HCT116 (cell line): Measurements from ENCODE around the gene CRY2. TPM values are rescaled to one million over a fixed set of nuclear protein-coding genes. Genes with fewer than 3 reads are reported as not detected.

ENCODE experiments used
- ATAC-seq: fragments of 200-7000 bp; cut with Tn5 transposase; 2 replicates; pipeline ENCODE4 v1.9.1; 2020; ENCODE audit warnings: mild to moderate bottlenecking, moderate library complexity
- BruUV-seq: library from RNA; stranded (reverse); fragments of 400-500 nt; replicated peaks from 2 replicates; lab custom pipeline; 2021; lab: Mats Ljungman, UMichigan
- CTCF ChIA-PET: fragments of 300-600 bp; sonication (Branson Sonifier 250); formaldehyde crosslinking; loops from one replicate; lab custom pipeline; 2021; ENCODE audit warnings: antibody characterized with exemption; lab: Charles Lee
- POLR2A ChIA-PET: fragments of 300-600, 350-600 bp; sonication (Branson Sonifier 250); formaldehyde crosslinking; loops from one replicate; lab custom pipeline; 2021; ENCODE audit warnings: antibody characterized with exemption; lab: Charles Lee
- RAD21 ChIA-PET, 2 experiments: fragments of 300-600 bp; sonication (Branson Sonifier 250); formaldehyde crosslinking; loops; one replicate each; lab custom pipeline; 2023; ENCODE audit warnings: low total read pairs in 2 of 2; ENCODE audit not compliant: uncharacterized antibody in 2 of 2, unreplicated experiment in 2 of 2, low non-redundant PET in 1 of 2; lab: Charles Lee
- DNase-seq: peaks from one replicate; pipeline ENCODE4 v3.0.0-alpha.2; 2010; ENCODE audit warnings: low read depth, low spot score
- H2AFZ ChIP-seq: fragments of 200-600 bp; shearing (Covaris generic), sonication (generic); 2 replicates; pipeline ENCODE4 v1.6.1; 2017; ENCODE audit warnings: low read depth, mixed run types, mixed read lengths, antibody characterized with exemption, low read length; ENCODE audit not compliant: poor library complexity, severe bottlenecking
- H3K27ac ChIP-seq: 2 replicates; pipeline ENCODE4 v1.5.1; 2012; ENCODE audit warnings: low read depth, low read length
- H3K27me3 ChIP-seq: fragments of 200-600 bp; sonication (generic); 2 replicates; pipeline ENCODE4 v1.6.1; 2016; ENCODE audit warnings: mixed run types, low read length, mixed read lengths; ENCODE audit not compliant: insufficient read depth
- H3K36me3 ChIP-seq, 2 experiments: fragments of 200-500 bp in 1 of 2; fragments of 200-600 bp in 1 of 2; sonication (Bioruptor generic) in 1 of 2; sonication (generic) in 1 of 2; 2 replicates each; pipeline versions ENCODE4 v1.5.1 to v1.6.1; 2014 to 2016; ENCODE audit warnings: low read length in 2 of 2, inconsistent platforms in 1 of 2, mixed read lengths in 1 of 2, mixed run types in 1 of 2; ENCODE audit not compliant: insufficient read depth in 2 of 2, control insufficient read depth in 1 of 2
- H3K4me1 ChIP-seq, 2 experiments: fragments of 200-600 bp in 1 of 2; sonication (generic) in 1 of 2; 2 replicates each; pipeline versions ENCODE4 v1.5.1 to v1.6.1; 2012 to 2017; ENCODE audit warnings: low read length in 2 of 2, inconsistent platforms in 1 of 2, mild to moderate bottlenecking in 1 of 2, mixed read lengths in 1 of 2, mixed run types in 1 of 2, moderate library complexity in 1 of 2; ENCODE audit not compliant: insufficient read depth in 2 of 2, control insufficient read depth in 1 of 2
- H3K4me2 ChIP-seq: fragments of 200-600 bp; sonication (generic); 2 replicates; pipeline ENCODE4 v1.6.1; 2017; ENCODE audit warnings: mixed run types, low read length, mixed read lengths
- H3K4me3 ChIP-seq, 2 experiments: fragments of 200-600 bp in 1 of 2; sonication (generic) in 1 of 2; replicated peaks in 1 of 2; 2 replicates each; pipeline ENCODE4 v1.5.1; 2011 to 2016; ENCODE audit warnings: low read length in 2 of 2, control low read depth in 1 of 2, low read depth in 1 of 2, mild to moderate bottlenecking in 1 of 2, mixed read lengths in 1 of 2, mixed run types in 1 of 2
- H3K79me2 ChIP-seq: fragments of 200-600 bp; sonication (generic); 2 replicates; pipeline ENCODE4 v1.6.1; 2017; ENCODE audit warnings: mild to moderate bottlenecking, mixed run types, low read length, moderate library complexity, mixed read lengths; ENCODE audit not compliant: insufficient read depth
- H3K9ac ChIP-seq: fragments of 200-600 bp; sonication (generic); 2 replicates; pipeline ENCODE4 v1.6.1; 2016; ENCODE audit warnings: low read length, mixed read lengths
- H3K9me2 ChIP-seq: fragments of 200-600 bp; sonication (generic), shearing (Covaris generic); 2 replicates; pipeline ENCODE4 v1.6.1; 2017; ENCODE audit warnings: mixed run types, mild to moderate bottlenecking, moderate library complexity; ENCODE audit not compliant: insufficient read depth
- H3K9me3 ChIP-seq, 2 experiments: fragments of 200-500 bp in 1 of 2; fragments of 200-600 bp in 1 of 2; sonication (Bioruptor generic) in 1 of 2; sonication (generic) in 1 of 2; 2 replicates each; pipeline ENCODE4 v1.6.1; 2014 to 2017; ENCODE audit warnings: low read length in 2 of 2, mixed read lengths in 2 of 2, inconsistent platforms in 1 of 2, low read depth in 1 of 2, mild to moderate bottlenecking in 1 of 2, mixed run types in 1 of 2, moderate library complexity in 1 of 2; ENCODE audit not compliant: control insufficient read depth in 1 of 2, insufficient read depth in 1 of 2
- H4K20me1 ChIP-seq: fragments of 200-600 bp; sonication (generic), shearing (Covaris generic); 2 replicates; pipeline ENCODE4 v1.6.1; 2017; ENCODE audit warnings: mixed run types, mild to moderate bottlenecking, moderate library complexity; ENCODE audit not compliant: insufficient read depth
- CBX3 ChIP-seq: IDR thresholded peaks from 2 replicates; pipeline ENCODE4 v1.6.1; 2012; ENCODE audit warnings: low read depth
- ELF1 ChIP-seq: IDR thresholded peaks from 2 replicates; pipeline ENCODE4 v1.6.1; 2012; ENCODE audit warnings: low read depth, borderline replicate concordance
- FOSL1 ChIP-seq: IDR thresholded peaks from 2 replicates; pipeline ENCODE4 v1.6.1; 2012; ENCODE audit warnings: low read depth
- JUND ChIP-seq: IDR thresholded peaks from 2 replicates; pipeline ENCODE4 v1.6.1; 2012
- POLR2A ChIP-seq: IDR thresholded peaks from 2 replicates; pipeline ENCODE4 v1.7.0; 2011; ENCODE audit warnings: borderline replicate concordance; ENCODE audit not compliant: insufficient read depth, insufficient read length; ENCODE audit errors: extremely low read depth
- POLR2AphosphoS5 ChIP-seq: IDR thresholded peaks from 2 replicates; pipeline ENCODE4 v1.6.1; 2011; ENCODE audit warnings: mild to moderate bottlenecking, low read depth, low read length, moderate library complexity
- RAD21 ChIP-seq: IDR thresholded peaks from 2 replicates; pipeline ENCODE4 v1.6.1; 2012; ENCODE audit warnings: low read depth, mild to moderate bottlenecking
- SP1 ChIP-seq: IDR thresholded peaks from 2 replicates; pipeline ENCODE4 v1.6.1; 2012; ENCODE audit warnings: low read depth
- SRF ChIP-seq: IDR thresholded peaks from 2 replicates; pipeline ENCODE4 v1.6.1; 2012; ENCODE audit warnings: low read depth
- ZNF274 ChIP-seq: fragments of 200-500 bp; sonication (Bioruptor generic); IDR thresholded peaks from 2 replicates; pipeline ENCODE4 v1.6.1; 2014; ENCODE audit warnings: mild to moderate bottlenecking, low read depth, low read length, inconsistent platforms
- intact Hi-C: fragments of 100-400 bp; cut with micrococcal nuclease; formaldehyde crosslinking; loops from 2 replicates; pipeline ENCODE4 v1.10.0; 2022
- total RNA-seq: library from RNA; stranded (reverse); gene quantifications from one replicate; pipeline ENCODE4 v1.2.1, GENCODE V29; 2021; ENCODE audit not compliant: unreplicated experiment
- TF ChIP-seq, protein P1 (sequence below): IDR thresholded peaks from 2 replicates; pipeline ENCODE4 v1.6.1; 2012
- TF ChIP-seq, protein P2 (sequence below): IDR thresholded peaks from 2 replicates; pipeline ENCODE4 v1.6.1; 2012; ENCODE audit warnings: low read depth
- TF ChIP-seq, protein P3 (sequence below), 3 experiments: fragments of 200-600 bp in 1 of 3; sonication (generic) in 1 of 3; IDR thresholded peaks in 2 of 3; conservative IDR thresholded peaks in 1 of 3; 2 replicates each; pipeline ENCODE4 v1.5.1; 2012 to 2017; ENCODE audit warnings: low read depth in 2 of 3, low read length in 2 of 3, antibody characterized with exemption in 1 of 3, borderline replicate concordance in 1 of 3, control low read depth in 1 of 3, mild to moderate bottlenecking in 1 of 3, mixed read lengths in 1 of 3, mixed run types in 1 of 3, moderate library complexity in 1 of 3; ENCODE audit not compliant: insufficient read depth in 1 of 3

Gene CRY2
- total RNA-seq, 1 experiment from 2014 or later: 18.0 TPM

DNA sequence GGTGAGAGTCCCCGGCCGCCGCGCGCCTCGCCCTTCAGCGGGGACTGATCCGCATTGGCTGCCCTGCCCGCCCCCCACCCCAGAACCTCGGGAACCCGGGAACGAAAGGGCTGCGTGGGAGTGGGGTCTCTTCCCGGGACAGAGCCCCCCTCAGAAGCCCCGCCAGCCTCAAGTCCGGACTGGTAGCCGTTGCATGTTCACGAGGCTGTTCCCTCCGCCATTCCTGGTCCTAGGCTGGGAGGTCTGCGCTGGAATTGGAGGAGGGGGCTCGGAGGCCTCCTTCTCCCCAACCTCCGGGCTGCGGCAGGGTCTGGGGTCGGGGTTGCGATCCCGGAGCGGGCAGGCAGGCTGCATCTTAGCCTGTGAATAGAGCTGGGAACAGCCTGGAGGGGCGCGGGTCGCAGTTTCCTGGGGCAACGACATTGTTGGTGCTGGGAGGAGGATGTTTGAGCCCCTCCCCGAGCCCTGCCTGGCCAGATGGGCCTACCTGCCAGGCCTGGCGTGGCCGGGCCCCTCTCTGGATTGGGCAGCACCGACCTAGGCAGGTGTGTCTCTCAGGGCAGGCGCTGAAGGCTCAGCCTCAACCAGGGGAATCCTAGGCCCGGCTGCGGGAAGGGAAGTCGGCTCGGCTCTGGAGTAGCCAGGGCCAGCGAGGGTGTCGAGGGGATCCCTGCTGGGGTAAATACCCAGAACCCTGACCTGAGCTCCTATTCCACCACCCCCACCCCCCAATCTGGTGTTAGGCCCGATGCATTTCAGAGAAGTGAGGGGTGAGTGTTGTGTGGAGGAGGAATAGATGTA is 38.8 kb downstream of the CRY2 start:
- Histone ChIP-seq H3K9me2 (no peaks in the 10 kb centered on the region), H3K9me3 (no peaks in the 10 kb centered on the region), H2AFZ (no peak overlapping the region), H3K9ac (no peak overlapping the region), H3K4me2 (peak overlapping the region; percentile 54), H3K27me3 (no peaks in the 10 kb centered on the region), H3K79me2 (no peaks in the 10 kb centered on the region), H3K36me3 (no peaks in the 10 kb centered on the region), H4K20me1 (no peaks in the 10 kb centered on the region), H3K4me3 (peak overlapping the region; percentile 16 to 33; a peak in 3 of 4 replicates), H3K27ac (no peak overlapping the region), H3K4me1 (peaks cover 8 to 16% of the 10 kb centered on the region in 2 experiments; a peak in 3 of 4 replicates)
- no TSS peak for BruUV-seq
- ChIA-PET RAD21 (no interaction called here), POLR2A (no interaction called here), CTCF (no interaction called here)
- ATAC-seq (no peak), DNase-seq (no peak)
- intact Hi-C loops: no loop called here
- TF ChIP-seq ELF1: no peak

DNA sequence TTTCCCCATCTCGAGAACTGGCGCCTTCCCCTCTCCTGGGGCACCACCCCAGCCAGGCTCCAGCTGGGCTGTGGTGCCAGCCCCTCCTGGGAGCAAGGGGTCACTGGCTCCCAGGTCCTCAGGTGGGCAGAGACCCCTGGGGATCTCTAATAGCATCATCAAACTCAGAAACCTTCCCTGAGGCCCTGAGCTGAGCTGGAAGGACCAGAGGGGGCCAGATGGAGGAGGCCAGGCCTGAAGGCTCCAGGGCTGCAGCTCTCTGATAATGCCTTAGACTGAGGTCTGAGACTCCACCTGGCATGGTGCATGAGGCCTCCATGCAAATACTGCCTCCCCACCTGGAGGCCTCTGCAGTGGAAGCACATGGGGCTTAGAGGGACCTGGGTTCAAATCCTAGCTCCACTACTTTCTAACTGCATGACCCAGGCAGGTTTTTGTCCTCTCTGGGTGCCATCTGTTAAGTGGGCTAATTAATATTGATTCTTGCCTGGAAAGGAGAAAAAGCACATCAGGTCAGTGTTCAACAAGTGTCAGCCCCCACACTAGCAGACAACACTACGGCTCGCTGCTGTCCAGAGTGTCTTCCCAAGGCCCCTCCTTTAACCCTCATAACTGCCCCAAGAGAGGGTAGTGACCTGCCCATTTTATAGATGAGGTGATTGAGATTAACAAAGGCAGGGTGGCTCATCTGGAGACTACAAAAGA is 39.7 kb downstream of the CRY2 start:
- no peaks in the 10 kb centered on the region for H3K79me2 ChIP-seq
- no peak overlapping the region for H3K27ac ChIP-seq
- no peak for DNase-seq
- no peak for ATAC-seq
- ChIA-PET RAD21 (no interaction called here), CTCF (no interaction called here), POLR2A (no interaction called here)
- H3K4me3 ChIP-seq: no peak overlapping the region
- no peak overlapping the region for H3K9ac ChIP-seq
- H3K9me3 ChIP-seq: no peaks in the 10 kb centered on the region
- no TSS peak for BruUV-seq
- no peaks in the 10 kb centered on the region for H3K36me3 ChIP-seq
- intact Hi-C loops: no loop called here
- H2AFZ ChIP-seq: no peak overlapping the region
- no peaks in the 10 kb centered on the region for H3K27me3 ChIP-seq
- H4K20me1 ChIP-seq: no peaks in the 10 kb centered on the region
- TF ChIP-seq, protein P1, sequence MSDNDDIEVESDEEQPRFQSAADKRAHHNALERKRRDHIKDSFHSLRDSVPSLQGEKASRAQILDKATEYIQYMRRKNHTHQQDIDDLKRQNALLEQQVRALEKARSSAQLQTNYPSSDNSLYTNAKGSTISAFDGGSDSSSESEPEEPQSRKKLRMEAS: no peak
- TF ChIP-seq JUND (no peak), CBX3 (no peak), FOSL1 (no peak), ELF1 (no peak), POLR2AphosphoS5 (no peak), POLR2A (no peak), RAD21 (no peak), SRF (no peak), SP1 (no peak), ZNF274 (no peak)
- TF ChIP-seq, protein P2, sequence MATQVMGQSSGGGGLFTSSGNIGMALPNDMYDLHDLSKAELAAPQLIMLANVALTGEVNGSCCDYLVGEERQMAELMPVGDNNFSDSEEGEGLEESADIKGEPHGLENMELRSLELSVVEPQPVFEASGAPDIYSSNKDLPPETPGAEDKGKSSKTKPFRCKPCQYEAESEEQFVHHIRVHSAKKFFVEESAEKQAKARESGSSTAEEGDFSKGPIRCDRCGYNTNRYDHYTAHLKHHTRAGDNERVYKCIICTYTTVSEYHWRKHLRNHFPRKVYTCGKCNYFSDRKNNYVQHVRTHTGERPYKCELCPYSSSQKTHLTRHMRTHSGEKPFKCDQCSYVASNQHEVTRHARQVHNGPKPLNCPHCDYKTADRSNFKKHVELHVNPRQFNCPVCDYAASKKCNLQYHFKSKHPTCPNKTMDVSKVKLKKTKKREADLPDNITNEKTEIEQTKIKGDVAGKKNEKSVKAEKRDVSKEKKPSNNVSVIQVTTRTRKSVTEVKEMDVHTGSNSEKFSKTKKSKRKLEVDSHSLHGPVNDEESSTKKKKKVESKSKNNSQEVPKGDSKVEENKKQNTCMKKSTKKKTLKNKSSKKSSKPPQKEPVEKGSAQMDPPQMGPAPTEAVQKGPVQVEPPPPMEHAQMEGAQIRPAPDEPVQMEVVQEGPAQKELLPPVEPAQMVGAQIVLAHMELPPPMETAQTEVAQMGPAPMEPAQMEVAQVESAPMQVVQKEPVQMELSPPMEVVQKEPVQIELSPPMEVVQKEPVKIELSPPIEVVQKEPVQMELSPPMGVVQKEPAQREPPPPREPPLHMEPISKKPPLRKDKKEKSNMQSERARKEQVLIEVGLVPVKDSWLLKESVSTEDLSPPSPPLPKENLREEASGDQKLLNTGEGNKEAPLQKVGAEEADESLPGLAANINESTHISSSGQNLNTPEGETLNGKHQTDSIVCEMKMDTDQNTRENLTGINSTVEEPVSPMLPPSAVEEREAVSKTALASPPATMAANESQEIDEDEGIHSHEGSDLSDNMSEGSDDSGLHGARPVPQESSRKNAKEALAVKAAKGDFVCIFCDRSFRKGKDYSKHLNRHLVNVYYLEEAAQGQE: no peak
- TF ChIP-seq, protein P3, sequence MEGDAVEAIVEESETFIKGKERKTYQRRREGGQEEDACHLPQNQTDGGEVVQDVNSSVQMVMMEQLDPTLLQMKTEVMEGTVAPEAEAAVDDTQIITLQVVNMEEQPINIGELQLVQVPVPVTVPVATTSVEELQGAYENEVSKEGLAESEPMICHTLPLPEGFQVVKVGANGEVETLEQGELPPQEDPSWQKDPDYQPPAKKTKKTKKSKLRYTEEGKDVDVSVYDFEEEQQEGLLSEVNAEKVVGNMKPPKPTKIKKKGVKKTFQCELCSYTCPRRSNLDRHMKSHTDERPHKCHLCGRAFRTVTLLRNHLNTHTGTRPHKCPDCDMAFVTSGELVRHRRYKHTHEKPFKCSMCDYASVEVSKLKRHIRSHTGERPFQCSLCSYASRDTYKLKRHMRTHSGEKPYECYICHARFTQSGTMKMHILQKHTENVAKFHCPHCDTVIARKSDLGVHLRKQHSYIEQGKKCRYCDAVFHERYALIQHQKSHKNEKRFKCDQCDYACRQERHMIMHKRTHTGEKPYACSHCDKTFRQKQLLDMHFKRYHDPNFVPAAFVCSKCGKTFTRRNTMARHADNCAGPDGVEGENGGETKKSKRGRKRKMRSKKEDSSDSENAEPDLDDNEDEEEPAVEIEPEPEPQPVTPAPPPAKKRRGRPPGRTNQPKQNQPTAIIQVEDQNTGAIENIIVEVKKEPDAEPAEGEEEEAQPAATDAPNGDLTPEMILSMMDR (IDR thresholded peaks at IDR 0.05 in 2 of 3, conservative IDR thresholded peaks at IDR 0.05 in 1 of 3; ENCODE audit: borderline replicate concordance in 1 of 3, insufficient read depth in 1 of 3, low read depth in 2 of 3, low read length in 2 of 3): no peak
- no peaks in the 10 kb centered on the region for H3K9me2 ChIP-seq
- no peak overlapping the region for H3K4me2 ChIP-seq
- H3K4me1 ChIP-seq: peaks cover under 1 to 8% of the 10 kb centered on the region in 2 experiments; a peak in 2 of 4 replicates
